Activated T-helper 1 cell treated with anti-CD3 and anti-CD28 coated beads, Interleukin-12 subunit alpha, Interleukin-12 subunit beta, Interleukin-2, Interleukin-4 antibody, amounts not matched to agents 30 ng/mL and 10 ng/mL and 1 ng/mL, durations not matched to agents 14 hours and 24 hours and 36 hours (primary cell): ENCODE results near the gene SLC7A14. TPM values are rescaled to one million over a fixed set of nuclear protein-coding genes. Genes with fewer than 3 reads are reported as not detected.

ENCODE experiments used
- DNase-seq: peaks from one replicate; pipeline ENCODE4 v3.0.0; 2021; ENCODE audit warnings: low spot score
- H3K27ac Mint-ChIP-seq: one replicate; pipeline ENCODE4 v1.8.0; 2021; ENCODE audit warnings: mild to moderate bottlenecking, mixed read lengths
- H3K27me3 Mint-ChIP-seq: one replicate; pipeline ENCODE4 v1.8.0; 2022; ENCODE audit warnings: mild to moderate bottlenecking, moderate library complexity, mixed read lengths; ENCODE audit not compliant: insufficient read depth
- H3K36me3 Mint-ChIP-seq: one replicate; pipeline ENCODE4 v1.8.0; 2021; ENCODE audit warnings: low read depth, mixed read lengths
- H3K4me1 Mint-ChIP-seq: one replicate; pipeline ENCODE4 v1.8.0; 2021; ENCODE audit warnings: low read depth, mixed read lengths
- H3K4me3 Mint-ChIP-seq: one replicate; pipeline ENCODE4 v1.8.0; 2021; ENCODE audit warnings: mild to moderate bottlenecking, moderate library complexity, mixed read lengths
- H3K9me3 Mint-ChIP-seq: one replicate; pipeline ENCODE4 v1.8.0; 2021; ENCODE audit warnings: mixed read lengths
- intact Hi-C: fragments of 100-400 bp; cut with micrococcal nuclease; formaldehyde crosslinking; loops from one replicate; pipeline ENCODE4 v1.15.1; 2024
- total RNA-seq: library from RNA; stranded (reverse); gene quantifications from 2 replicates; pipeline ENCODE4 v1.2.3, GENCODE V29; 2022

Gene SLC7A14
- total RNA-seq, 1 donor from 2014 or later: not detected

GRCh38 chr3:170485294-170485693 is 100.6 kb downstream of the SLC7A14 start:
- Mint-ChIP-seq H3K27ac (no peak overlapping the region), H3K36me3 (no peaks in the 10 kb centered on the region), H3K27me3 (peaks cover 8% of the 10 kb centered on the region), H3K4me1 (no peaks in the 10 kb centered on the region), H3K9me3 (no peaks in the 10 kb centered on the region), H3K4me3 (no peak overlapping the region)
- intact Hi-C loops: no loop called here
- DNase-seq: no peak

GRCh38 chr3:170484869-170485268 is 101.0 kb downstream of the SLC7A14 start:
- no peak for DNase-seq
- H3K4me3 Mint-ChIP-seq: no peak overlapping the region
- no peaks in the 10 kb centered on the region for H3K36me3 Mint-ChIP-seq
- intact Hi-C loops: no loop called here
- H3K4me1 Mint-ChIP-seq: no peaks in the 10 kb centered on the region
- H3K27ac Mint-ChIP-seq: no peak overlapping the region
- no peaks in the 10 kb centered on the region for H3K9me3 Mint-ChIP-seq
- H3K27me3 Mint-ChIP-seq: peaks cover 8% of the 10 kb centered on the region

GRCh38 chr3:170483485-170484262 is 102.2 kb downstream of the SLC7A14 start:
- DNase-seq: no peak
- Mint-ChIP-seq H3K27ac (no peak overlapping the region), H3K4me3 (no peak overlapping the region), H3K36me3 (no peaks in the 10 kb centered on the region), H3K4me1 (no peaks in the 10 kb centered on the region), H3K9me3 (no peaks in the 10 kb centered on the region), H3K27me3 (peaks cover 13% of the 10 kb centered on the region)
- intact Hi-C loops: no loop called here

- Mint-ChIP-seq H3K4me3 (no peak overlapping the region), H3K36me3 (no peaks in the 10 kb centered on the region), H3K27ac (no peak overlapping the region), H3K9me3 (no peaks in the 10 kb centered on the region), H3K4me1 (no peaks in the 10 kb centered on the region), H3K27me3 (peaks cover 14% of the 10 kb centered on the region)
- intact Hi-C loops: no loop called here
- no peak for DNase-seq
These were observed 103.7 kb downstream of the SLC7A14 start for GRCh38 chr3:170482199-170482598.

- Mint-ChIP-seq H3K9me3 (no peaks in the 10 kb centered on the region), H3K36me3 (no peaks in the 10 kb centered on the region), H3K4me3 (no peak overlapping the region), H3K27me3 (peaks cover 14% of the 10 kb centered on the region), H3K4me1 (no peaks in the 10 kb centered on the region), H3K27ac (no peak overlapping the region)
- DNase-seq: no peak
- intact Hi-C loops: no loop called here
These were observed 105.8 kb downstream of the SLC7A14 start for GRCh38 chr3:170480111-170480510.

DNA sequence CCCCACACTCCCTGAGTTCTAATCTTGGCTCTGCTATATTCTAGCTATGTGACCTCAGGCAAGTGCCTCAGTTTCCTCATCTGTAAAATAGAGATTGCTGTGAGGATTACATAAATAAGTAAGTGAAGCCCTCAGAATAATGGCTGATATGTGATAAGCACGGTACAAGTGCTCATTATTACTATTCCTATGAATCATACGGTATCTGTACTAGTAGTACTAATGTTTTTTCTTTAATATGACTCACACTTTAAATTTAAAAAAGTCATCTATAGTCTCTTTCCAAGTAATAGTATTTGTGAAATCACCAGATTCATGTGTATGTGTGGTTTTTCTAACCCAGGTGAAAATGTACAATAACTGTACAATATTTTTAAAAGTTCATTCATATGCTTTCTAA is 108.5 kb downstream of the SLC7A14 start:
- Mint-ChIP-seq H3K27me3 (peaks cover 12% of the 10 kb centered on the region), H3K9me3 (no peaks in the 10 kb centered on the region), H3K4me1 (no peaks in the 10 kb centered on the region), H3K4me3 (no peak overlapping the region), H3K36me3 (no peaks in the 10 kb centered on the region), H3K27ac (no peak overlapping the region)
- intact Hi-C loops: no loop called here
- no peak for DNase-seq

DNA sequence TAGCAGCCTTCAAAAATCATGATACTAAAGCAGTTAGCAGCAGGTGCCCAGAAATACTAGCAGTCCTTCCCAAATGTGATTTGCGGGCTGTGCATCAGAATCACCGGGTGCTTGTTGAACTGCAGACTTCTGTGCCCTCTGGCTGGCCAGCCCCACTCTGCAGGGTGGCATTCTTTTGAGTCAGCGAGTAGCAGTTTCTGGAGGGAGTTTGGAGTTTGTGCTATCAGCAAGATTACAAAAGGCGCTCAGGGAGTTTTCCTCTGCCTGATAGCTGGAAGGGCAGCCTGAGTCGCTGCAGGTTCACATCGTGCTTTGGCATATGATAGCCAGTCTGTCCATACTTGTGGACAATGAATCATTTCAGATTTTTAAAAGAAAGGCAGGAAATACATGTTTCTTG is 109.6 kb downstream of the SLC7A14 start:
- H3K9me3 Mint-ChIP-seq: no peaks in the 10 kb centered on the region
- no peak for DNase-seq
- H3K4me3 Mint-ChIP-seq: no peak overlapping the region
- peaks cover 12% of the 10 kb centered on the region for H3K27me3 Mint-ChIP-seq
- no peaks in the 10 kb centered on the region for H3K4me1 Mint-ChIP-seq
- intact Hi-C loops: no loop called here
- H3K36me3 Mint-ChIP-seq: no peaks in the 10 kb centered on the region
- no peak overlapping the region for H3K27ac Mint-ChIP-seq

- Mint-ChIP-seq H3K4me1 (no peaks in the 10 kb centered on the region), H3K4me3 (no peak overlapping the region), H3K27ac (no peak overlapping the region), H3K9me3 (no peaks in the 10 kb centered on the region), H3K27me3 (peaks cover 12% of the 10 kb centered on the region), H3K36me3 (no peaks in the 10 kb centered on the region)
- intact Hi-C loops: no loop called here
- DNase-seq: no peak
These were observed 110.7 kb downstream of the SLC7A14 start for GRCh38 chr3:170475092-170475685.

DNA sequence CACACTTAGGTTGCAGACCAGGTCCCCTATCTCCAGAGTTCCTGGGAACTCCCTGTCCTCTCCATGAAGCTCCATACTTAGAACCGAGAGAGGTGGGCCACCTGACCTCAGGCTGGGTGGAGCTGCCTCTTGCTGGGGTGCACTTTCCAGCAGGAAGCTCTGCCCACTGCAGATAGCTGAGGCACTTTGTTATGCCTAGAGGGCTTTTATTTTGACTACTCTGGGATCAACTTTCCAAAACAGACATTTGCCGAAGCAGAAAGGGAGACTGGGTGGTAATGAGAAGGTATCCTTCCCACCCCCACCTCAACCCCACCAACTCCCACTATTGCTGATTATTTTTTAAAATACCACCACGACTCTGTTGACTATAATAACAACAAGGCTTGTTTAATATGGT is 112.5 kb downstream of the SLC7A14 start:
- Mint-ChIP-seq H3K36me3 (no peaks in the 10 kb centered on the region), H3K27me3 (peaks cover 4% of the 10 kb centered on the region), H3K4me3 (no peak overlapping the region), H3K9me3 (no peaks in the 10 kb centered on the region), H3K27ac (no peak overlapping the region), H3K4me1 (no peaks in the 10 kb centered on the region)
- DNase-seq: no peak
- intact Hi-C loops: no loop called here

- Mint-ChIP-seq H3K9me3 (no peaks in the 10 kb centered on the region), H3K27me3 (no peaks in the 10 kb centered on the region), H3K36me3 (no peaks in the 10 kb centered on the region), H3K4me1 (no peaks in the 10 kb centered on the region), H3K27ac (no peak overlapping the region), H3K4me3 (no peak overlapping the region)
- intact Hi-C loops: no loop called here
- no peak for DNase-seq
These were observed 114.7 kb downstream of the SLC7A14 start for GRCh38 chr3:170471149-170471548.

GRCh38 chr3:170470063-170471016 is 115.5 kb downstream of the SLC7A14 start:
- Mint-ChIP-seq H3K27me3 (peaks cover 2% of the 10 kb centered on the region), H3K4me3 (no peak overlapping the region), H3K9me3 (no peaks in the 10 kb centered on the region), H3K27ac (no peak overlapping the region), H3K4me1 (no peaks in the 10 kb centered on the region), H3K36me3 (no peaks in the 10 kb centered on the region)
- no peak for DNase-seq
- intact Hi-C loops: no loop called here

DNA sequence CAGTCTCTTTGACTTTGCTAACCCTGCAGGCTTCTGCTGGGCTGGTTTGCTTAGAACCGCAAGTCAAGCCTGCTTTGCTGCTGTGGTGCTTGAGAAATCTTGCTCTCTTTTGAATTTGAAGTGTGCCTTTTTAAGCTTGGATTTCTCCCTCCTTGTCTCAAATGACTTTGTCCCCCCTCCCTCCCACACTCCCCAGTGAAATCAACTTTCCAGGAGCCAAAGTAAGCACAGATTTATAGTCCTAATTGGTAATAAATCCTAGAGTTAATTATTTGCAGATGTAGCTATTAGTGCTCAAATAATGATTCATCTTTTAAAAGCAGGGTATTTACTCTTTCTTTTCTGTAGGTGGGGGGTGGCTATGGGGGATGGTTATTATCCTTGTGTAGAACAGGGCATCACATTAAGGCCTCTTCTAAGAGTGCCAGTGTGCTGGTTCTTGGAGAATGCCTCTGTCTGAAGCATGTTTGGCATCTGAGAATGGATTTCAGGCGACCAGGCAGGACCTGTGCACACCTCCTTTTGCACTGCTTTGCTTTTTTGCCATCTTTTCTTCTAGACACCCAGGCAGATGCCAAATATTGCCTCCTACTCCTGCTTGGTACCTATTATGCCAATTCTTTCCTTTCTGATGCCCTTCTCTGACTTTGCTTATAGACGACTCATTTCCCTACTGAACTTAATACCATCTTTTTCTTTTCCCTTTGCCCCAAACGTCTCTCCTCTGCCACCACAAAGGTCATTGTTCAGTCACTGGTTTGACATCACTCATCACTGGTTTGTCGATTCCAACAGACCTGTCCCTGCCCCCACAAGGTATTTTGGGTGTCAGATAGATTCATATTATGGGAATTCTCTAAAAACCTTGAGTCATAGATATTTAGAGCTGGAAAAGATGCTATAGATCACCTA is 116.5 kb downstream of the SLC7A14 start:
- intact Hi-C loops: no loop called here
- DNase-seq: no peak
- Mint-ChIP-seq H3K27me3 (peaks cover 3% of the 10 kb centered on the region), H3K4me1 (no peaks in the 10 kb centered on the region), H3K9me3 (no peaks in the 10 kb centered on the region), H3K27ac (no peak overlapping the region), H3K36me3 (no peaks in the 10 kb centered on the region), H3K4me3 (no peak overlapping the region)
